Activated T-cell treated with anti-CD3 and anti-CD28 coated beads, Interleukin-2, amount 50 U/mL, for 4 hours (primary cell): ENCODE data around the gene GLB1L2. TPM values are rescaled to one million over a fixed set of nuclear protein-coding genes. Genes with fewer than 3 reads are reported as not detected.
A peak's percentile ranks its signal among the peaks of the same experiment; 100 is the strongest.

ENCODE experiments used
- ATAC-seq, 2 donors: fragments of 200-7000 bp; cut with Tn5 transposase; one replicate each; pipeline ENCODE4 v1.10.0; 2021
- DNase-seq: peaks from one replicate; pipeline ENCODE4 v3.0.0-alpha.2; 2020
- H3K27me3 Mint-ChIP-seq: one replicate; pipeline ENCODE4 v1.8.0; 2021; ENCODE audit warnings: low read depth, mixed read lengths
- H3K36me3 Mint-ChIP-seq: one replicate; pipeline ENCODE4 v1.8.0; 2022; ENCODE audit warnings: mixed read lengths; ENCODE audit not compliant: insufficient read depth
- H3K4me1 Mint-ChIP-seq: one replicate; pipeline ENCODE4 v1.8.0; 2021; ENCODE audit warnings: low read depth, mixed read lengths
- H3K4me3 Mint-ChIP-seq: one replicate; pipeline ENCODE4 v1.8.0; 2021; ENCODE audit warnings: mild to moderate bottlenecking, moderate library complexity, mixed read lengths
- H3K9me3 Mint-ChIP-seq: one replicate; pipeline ENCODE4 v1.8.0; 2021; ENCODE audit warnings: mixed read lengths
- total RNA-seq, 3 donors: library from RNA; stranded (reverse); gene quantifications; one replicate each; pipeline ENCODE4 v1.2.1, GENCODE V29; 2021

Gene GLB1L2
- total RNA-seq, 3 donors from 2014 or later, result 8.3 to 13.1 (median 10.2) TPM

DNA sequence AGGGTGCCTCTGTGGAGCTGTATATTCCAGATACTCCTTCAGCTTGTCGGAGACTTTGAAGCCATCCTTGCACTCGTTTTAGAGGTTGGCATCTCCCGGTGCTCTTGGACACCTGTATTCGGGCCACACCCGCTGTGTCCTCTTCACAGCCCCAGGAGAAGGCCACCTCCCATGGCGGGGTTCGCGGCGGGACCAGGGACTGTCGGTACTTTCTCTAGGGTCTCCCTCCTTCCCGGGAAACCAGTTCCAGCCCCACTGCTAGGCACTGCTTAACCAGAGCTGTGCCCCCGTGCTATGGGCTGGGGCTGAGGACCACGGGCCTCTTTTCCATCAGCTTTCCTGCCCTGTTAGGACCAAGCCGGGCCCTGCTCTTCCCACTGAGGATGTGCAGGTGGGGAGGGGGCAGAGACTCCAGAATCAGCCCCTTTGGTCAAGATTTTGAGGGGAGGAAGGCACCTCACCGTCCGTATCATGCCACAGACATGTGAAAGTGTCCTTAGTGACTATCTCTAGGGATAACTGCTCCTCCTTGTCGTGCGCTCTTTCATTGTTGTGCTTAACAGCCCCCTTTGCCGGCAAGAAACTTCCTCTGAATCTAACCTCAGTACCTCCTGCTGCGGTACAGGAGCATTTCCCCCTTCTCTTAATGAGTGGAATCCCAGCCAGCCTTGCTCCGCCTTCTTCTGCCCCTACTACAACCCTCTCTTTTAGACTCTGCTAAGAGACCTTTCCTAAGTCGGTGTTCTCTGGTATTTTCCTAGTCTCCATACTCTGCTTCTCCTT, 81.4 kb downstream of the GLB1L2 start:
- ATAC-seq (peak in 1 of 2 donors; percentile 5), DNase-seq (no peak)
- H3K9me3 Mint-ChIP-seq, result no peaks in the 10 kb centered on the region
- H3K27me3 Mint-ChIP-seq, result peaks cover 56% of the 10 kb centered on the region
- peak overlapping the region; percentile 69 for H3K4me3 Mint-ChIP-seq
- H3K36me3 Mint-ChIP-seq, result no peaks in the 10 kb centered on the region
- peaks cover 11% of the 10 kb centered on the region for H3K4me1 Mint-ChIP-seq

DNA sequence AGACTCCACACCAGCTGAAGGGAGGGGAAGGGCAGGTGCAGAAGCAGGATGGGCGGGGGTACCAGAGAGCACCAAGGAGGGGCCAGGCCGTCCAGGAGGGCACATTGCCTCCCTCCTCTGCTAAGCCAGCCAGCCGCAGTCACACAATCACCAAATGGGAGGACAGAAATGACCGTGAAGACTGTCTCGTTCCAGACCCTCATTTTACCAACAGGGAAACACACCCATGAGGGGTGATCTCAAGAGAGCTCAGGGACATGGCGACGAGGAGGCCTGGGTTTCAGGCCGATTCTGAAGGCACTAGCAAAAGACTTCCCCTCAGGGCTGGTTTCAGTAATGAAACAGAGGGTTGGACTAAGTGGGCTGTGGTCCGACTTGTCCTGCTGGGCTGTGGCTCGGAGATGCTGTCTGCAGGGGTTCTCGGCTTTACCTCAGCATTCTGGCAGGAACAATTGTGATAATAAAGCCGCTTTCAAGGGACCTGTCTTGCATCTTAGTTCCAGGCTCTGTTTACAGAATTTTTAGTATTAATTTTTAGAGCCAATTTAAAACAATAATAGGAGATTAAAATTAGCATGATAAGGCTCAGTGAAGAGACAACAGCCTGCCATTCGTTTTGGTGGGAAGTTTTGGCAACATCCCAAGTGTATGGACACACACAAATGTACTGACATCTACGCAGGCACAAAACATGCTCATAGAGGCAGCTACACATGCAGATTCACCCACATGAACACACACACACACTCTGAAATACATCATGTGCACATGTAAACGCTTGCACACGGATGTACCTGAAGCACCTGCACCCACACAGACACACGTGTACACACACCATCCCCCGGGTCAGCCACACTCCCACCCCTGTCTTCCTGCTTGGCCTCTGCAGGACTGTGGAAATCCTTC, 82.3 kb downstream of the GLB1L2 start:
- H3K4me3 Mint-ChIP-seq, result peak overlapping the region; percentile 69
- no peaks in the 10 kb centered on the region for H3K36me3 Mint-ChIP-seq
- DNase-seq, result no peak
- H3K4me1 Mint-ChIP-seq, result peaks cover 11% of the 10 kb centered on the region
- H3K27me3 Mint-ChIP-seq, result peaks cover 55% of the 10 kb centered on the region
- ATAC-seq, result no peak
- no peaks in the 10 kb centered on the region for H3K9me3 Mint-ChIP-seq

- DNase-seq, result no peak
- Mint-ChIP-seq H3K4me1 (peaks cover 10% of the 10 kb centered on the region), H3K27me3 (peaks cover 46% of the 10 kb centered on the region), H3K9me3 (no peaks in the 10 kb centered on the region), H3K36me3 (no peaks in the 10 kb centered on the region), H3K4me3 (no peak overlapping the region)
- no peak for ATAC-seq
These were observed 83.3 kb downstream of the GLB1L2 start for GRCh38 chr11:134414766-134415765.

GRCh38 chr11:134416726-134417125, 84.9 kb downstream of the GLB1L2 start:
- no peak for DNase-seq
- Mint-ChIP-seq H3K27me3 (peaks cover 35% of the 10 kb centered on the region), H3K9me3 (no peaks in the 10 kb centered on the region), H3K4me3 (no peak overlapping the region), H3K4me1 (peaks cover 5% of the 10 kb centered on the region), H3K36me3 (no peaks in the 10 kb centered on the region)
- no peak for ATAC-seq

GRCh38 chr11:134417871-134418840, 86.4 kb downstream of the GLB1L2 start:
- Mint-ChIP-seq H3K4me1 (peaks cover 2% of the 10 kb centered on the region), H3K36me3 (no peaks in the 10 kb centered on the region), H3K4me3 (no peak overlapping the region), H3K27me3 (peaks cover 31% of the 10 kb centered on the region), H3K9me3 (no peaks in the 10 kb centered on the region)
- DNase-seq (no peak), ATAC-seq (no peak)

DNA sequence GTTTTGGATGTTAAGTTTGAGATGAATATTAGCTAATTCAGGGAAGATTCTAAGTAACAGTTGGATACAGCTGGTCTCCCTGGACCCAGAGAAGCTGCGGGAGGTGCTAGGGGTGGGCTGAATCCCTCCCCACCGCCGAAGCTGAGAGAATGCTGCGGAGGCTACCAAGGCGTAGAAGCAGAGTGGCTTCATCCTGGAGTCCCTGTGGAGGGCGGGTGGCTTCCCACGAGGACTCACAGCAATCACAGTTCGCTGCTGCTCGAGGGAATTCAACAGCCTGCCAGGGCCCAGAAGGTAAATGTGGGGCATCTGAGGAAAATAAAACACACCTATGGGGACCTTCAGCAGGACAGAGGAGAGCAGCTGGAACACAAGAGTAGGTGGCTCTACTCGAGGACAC, 91.3 kb downstream of the GLB1L2 start:
- Mint-ChIP-seq H3K4me1 (no peaks in the 10 kb centered on the region), H3K9me3 (no peaks in the 10 kb centered on the region), H3K36me3 (no peaks in the 10 kb centered on the region), H3K27me3 (no peaks in the 10 kb centered on the region), H3K4me3 (no peak overlapping the region)
- no peak for DNase-seq
- ATAC-seq, result no peak

DNA sequence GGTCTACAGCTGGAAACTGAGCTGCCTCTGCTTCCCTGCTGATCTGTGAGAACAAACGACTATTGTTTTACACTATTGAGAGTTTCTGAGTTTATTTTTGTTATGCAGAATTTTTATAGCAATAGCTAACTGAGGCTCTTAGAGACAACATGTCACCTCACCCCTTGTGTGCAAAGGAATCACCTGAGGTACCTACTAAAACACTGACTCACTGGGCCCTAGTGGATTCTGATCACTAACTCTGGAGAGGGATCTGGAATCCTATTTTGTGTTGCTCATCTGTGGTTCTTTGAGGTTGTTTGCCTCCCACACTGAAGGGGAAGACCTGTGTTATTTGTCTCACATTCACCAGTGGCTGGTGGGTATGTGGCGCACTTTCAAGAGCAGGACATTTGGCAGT, 93.6 kb downstream of the GLB1L2 start:
- no peak overlapping the region for H3K4me3 Mint-ChIP-seq
- no peaks in the 10 kb centered on the region for H3K36me3 Mint-ChIP-seq
- H3K9me3 Mint-ChIP-seq, result no peaks in the 10 kb centered on the region
- ATAC-seq (no peak), DNase-seq (no peak)
- H3K4me1 Mint-ChIP-seq, result no peaks in the 10 kb centered on the region
- peaks cover 7% of the 10 kb centered on the region for H3K27me3 Mint-ChIP-seq

Other genes with a start within 250 kb of the GLB1L2 start
- 10 to 100 TPM; 54.1 to 67.2 (median 56.8) TPM for gene NCAPD3, start 108.0 kb upstream of the GLB1L2 start, total RNA-seq
- 10 to 100 TPM; 30.4 to 33.5 (median 32.8) TPM for gene VPS26B, start 107.3 kb upstream of the GLB1L2 start, total RNA-seq
- gene THYN1, start 78.6 kb upstream of the GLB1L2 start, total RNA-seq, result 10 to 100 TPM; 37.7 to 49.0 (median 43.3) TPM
- gene ACAD8, start 78.4 kb upstream of the GLB1L2 start, total RNA-seq, result 10 to 100 TPM; 18.2 to 19.0 (median 18.4) TPM
- 1 to 10 TPM; 2.2 to 2.9 (median 2.5) TPM for gene GLB1L3, start 55.6 kb upstream of the GLB1L2 start, total RNA-seq
- gene B3GAT1, start 80.3 kb downstream of the GLB1L2 start, total RNA-seq, result under 1 TPM; 0.05 to 0.50 (median 0.33) TPM